PFSK-1 (cell line): Measurements from ENCODE around the gene PRRC2B.

Source experiments
- FOXP2 ChIP-seq: optimal IDR thresholded peaks from 2 replicates; pipeline ENCODE3; 2011; ENCODE audit warnings: borderline replicate concordance, control low read depth, inconsistent platforms; ENCODE audit not compliant: insufficient read depth; ENCODE audit errors: extremely low read length, extremely low read depth
- POLR2AphosphoS5 ChIP-seq: IDR thresholded peaks from 2 replicates; pipeline ENCODE4 v1.6.1; 2012; ENCODE audit warnings: low read depth, mild to moderate bottlenecking, control low read depth, low read length, moderate library complexity
- REST ChIP-seq, 2 experiments: IDR thresholded peaks; 2 replicates each; pipeline versions ENCODE4 v1.6.1 to v1.8.0; 2011 to 2012; ENCODE audit warnings: low read depth in 2 of 2, low read length in 2 of 2, control low read depth in 1 of 2, inconsistent platforms in 1 of 2, mild to moderate bottlenecking in 1 of 2, moderate library complexity in 1 of 2; ENCODE audit not compliant: insufficient read depth in 1 of 2
- SIN3A ChIP-seq: IDR thresholded peaks from 2 replicates; pipeline ENCODE4 v1.6.1; 2012; ENCODE audit warnings: mild to moderate bottlenecking, low read length, moderate library complexity, borderline replicate concordance; ENCODE audit not compliant: insufficient read depth
- TAF1 ChIP-seq: IDR thresholded peaks from 2 replicates; pipeline ENCODE4 v1.6.1; 2012; ENCODE audit warnings: low read length, control low read depth, borderline replicate concordance; ENCODE audit not compliant: insufficient read depth

PRRC2B gene

GRCh38 chr9:131447600-131447999 is 53.7 kb downstream of the PRRC2B start:
- TF ChIP-seq POLR2AphosphoS5: no peak
- TF ChIP-seq TAF1: no peak
- no peak for TF ChIP-seq SIN3A
- no peak for TF ChIP-seq REST (IDR thresholded peaks at IDR 0.05; ENCODE audit: insufficient read depth in 1 of 2, low read depth in 2 of 2, low read length in 2 of 2)
- TF ChIP-seq FOXP2: no peak

DNA sequence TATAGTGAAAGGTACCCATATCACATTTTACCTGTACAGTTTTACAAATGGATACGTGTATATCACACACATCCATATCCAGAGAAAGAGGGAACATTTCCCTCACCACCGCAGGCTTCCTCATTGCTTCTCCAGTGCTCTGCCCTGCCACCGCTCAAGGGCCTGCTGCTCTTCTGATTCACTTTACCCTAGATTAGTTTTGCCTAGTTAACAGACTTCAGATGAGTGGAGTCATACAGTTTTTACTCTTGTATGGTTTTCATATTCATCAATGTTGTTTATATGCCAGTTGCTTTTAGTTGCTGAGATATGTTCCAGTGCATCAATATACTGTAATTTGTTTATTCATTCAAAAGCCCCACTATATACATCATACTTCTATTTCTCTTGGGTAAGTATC is 54.9 kb downstream of the PRRC2B start:
- no peak for TF ChIP-seq TAF1
- TF ChIP-seq REST (IDR thresholded peaks at IDR 0.05; ENCODE audit: insufficient read depth in 1 of 2, low read depth in 2 of 2, low read length in 2 of 2): no peak
- TF ChIP-seq FOXP2: no peak
- no peak for TF ChIP-seq POLR2AphosphoS5
- no peak for TF ChIP-seq SIN3A

GRCh38 chr9:131449276-131449675 is 55.4 kb downstream of the PRRC2B start:
- TF ChIP-seq REST (IDR thresholded peaks at IDR 0.05; ENCODE audit: insufficient read depth in 1 of 2, low read depth in 2 of 2, low read length in 2 of 2) (no peak), SIN3A (no peak), POLR2AphosphoS5 (no peak), FOXP2 (no peak), TAF1 (no peak)

DNA sequence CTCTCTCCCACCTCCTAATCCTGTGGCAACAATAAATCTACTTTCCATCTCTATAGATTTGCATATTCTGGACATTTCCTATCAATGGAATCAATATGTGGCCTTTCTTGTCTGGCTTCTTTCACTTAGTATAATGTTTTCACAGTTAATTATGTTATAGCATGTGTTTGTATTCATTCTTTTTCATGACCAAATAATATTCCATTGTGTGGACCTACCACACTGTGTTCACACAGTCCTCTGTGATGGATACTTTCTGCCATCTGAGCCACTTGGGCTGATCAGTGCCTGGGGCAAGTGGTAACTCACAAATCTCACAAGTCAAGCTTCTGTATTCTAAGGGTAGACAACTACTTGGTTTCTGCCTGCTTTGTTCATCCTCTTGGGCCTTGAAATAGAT is 60.1 kb downstream of the PRRC2B start:
- TF ChIP-seq REST (IDR thresholded peaks at IDR 0.05; ENCODE audit: insufficient read depth in 1 of 2, low read depth in 2 of 2, low read length in 2 of 2): no peak
- no peak for TF ChIP-seq TAF1
- no peak for TF ChIP-seq FOXP2
- no peak for TF ChIP-seq SIN3A
- no peak for TF ChIP-seq POLR2AphosphoS5

DNA sequence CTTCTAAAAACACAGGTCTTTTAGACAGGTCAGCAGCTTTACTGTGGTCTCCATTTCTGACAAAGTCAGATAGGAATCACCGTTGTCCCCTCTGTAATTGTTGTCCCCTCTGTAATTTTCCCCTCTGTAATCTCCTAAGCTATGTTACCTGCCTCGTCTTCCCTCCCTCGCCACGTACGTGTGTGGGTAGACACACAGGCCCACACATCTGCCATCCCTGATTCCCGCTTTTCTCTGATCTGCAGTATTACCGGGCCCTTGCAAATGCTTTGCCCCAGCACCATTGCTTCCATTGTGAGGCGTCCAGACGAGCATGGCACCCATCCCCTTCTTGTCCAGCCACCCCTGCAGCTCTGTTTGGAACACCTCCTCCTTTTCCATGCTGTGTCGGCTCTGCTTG is 63.9 kb downstream of the PRRC2B start:
- TF ChIP-seq FOXP2 (no peak), SIN3A (no peak), POLR2AphosphoS5 (no peak), REST (IDR thresholded peaks at IDR 0.05; ENCODE audit: insufficient read depth in 1 of 2, low read depth in 2 of 2, low read length in 2 of 2) (no peak), TAF1 (no peak)
